PC-9 (cell line): Measurements from ENCODE around the gene HHEX. TPM values are rescaled to one million over a fixed set of nuclear protein-coding genes. Genes with fewer than 3 reads are reported as not detected.

Experiments used
- BruUV-seq: library from RNA; stranded (reverse); fragments of 400-500 nt; replicated peaks from 2 replicates; lab custom pipeline; 2021; lab: Mats Ljungman, UMichigan
- CTCF ChIA-PET: fragments of 300-600 bp; sonication (Branson Sonifier 250); formaldehyde crosslinking; loops from one replicate; lab custom pipeline; 2022; ENCODE audit warnings: antibody characterized with exemption; lab: Charles Lee
- POLR2A ChIA-PET: fragments of 300-600 bp; sonication (Branson Sonifier 250); formaldehyde crosslinking; loops from one replicate; lab custom pipeline; 2022; ENCODE audit warnings: antibody characterized with exemption; ENCODE audit not compliant: unreplicated experiment; lab: Charles Lee
- DNase-seq, 2 experiments: peaks; one replicate each; pipeline versions ENCODE4 v3.0.0 to v3.0.0-alpha.2; 2015 to 2022; ENCODE audit warnings: mixed read lengths in 1 of 2
- H2AFZ ChIP-seq: fragments of 200-600 bp; sonication (generic); 2 replicates; pipeline ENCODE4 v1.8.1; 2017; ENCODE audit warnings: antibody characterized with exemption
- H3F3A ChIP-seq: fragments of 200-600 bp; sonication (generic); 2 replicates; pipeline ENCODE4 v1.8.1; 2017; ENCODE audit warnings: antibody characterized with exemption, mild to moderate bottlenecking, low read depth; ENCODE audit not compliant: insufficient read depth
- H3K27ac ChIP-seq: fragments of 200-600 bp; sonication (generic); 2 replicates; pipeline ENCODE4 v1.6.1; 2016; ENCODE audit warnings: mixed run types
- H3K27me3 ChIP-seq: fragments of 200-600 bp; sonication (generic); 2 replicates; pipeline ENCODE4 v1.6.1; 2016; ENCODE audit warnings: low read depth, mixed run types; ENCODE audit not compliant: insufficient read depth
- H3K36me3 ChIP-seq: fragments of 200-600 bp; sonication (generic); 2 replicates; pipeline ENCODE4 v1.6.1; 2016; ENCODE audit warnings: low read depth, mixed run types
- H3K4me1 ChIP-seq: fragments of 200-600 bp; sonication (generic); replicated peaks from 2 replicates; pipeline ENCODE4 v1.6.1; 2016; ENCODE audit warnings: mixed run types; ENCODE audit not compliant: insufficient read depth
- H3K4me2 ChIP-seq: fragments of 200-600 bp; sonication (generic); 2 replicates; pipeline ENCODE4 v1.6.1; 2017; ENCODE audit warnings: mixed run types
- H3K4me3 ChIP-seq: fragments of 200-600 bp; sonication (generic); 2 replicates; pipeline ENCODE4 v1.6.1; 2016; ENCODE audit warnings: mixed run types
- H3K79me2 ChIP-seq: fragments of 200-600 bp; sonication (generic); 2 replicates; pipeline ENCODE4 v1.6.1; 2017; ENCODE audit warnings: low read depth, mixed run types
- H3K9me2 ChIP-seq: fragments of 200-600 bp; sonication (generic); 2 replicates; pipeline ENCODE4 v1.8.1; 2017; ENCODE audit warnings: mild to moderate bottlenecking; ENCODE audit not compliant: insufficient read depth
- H3K9me3 ChIP-seq: fragments of 200-600 bp; sonication (generic); 2 replicates; pipeline ENCODE4 v1.8.1; 2016; ENCODE audit warnings: low read depth; ENCODE audit not compliant: insufficient read depth
- H4K20me1 ChIP-seq: fragments of 200-600 bp; sonication (generic); 2 replicates; pipeline ENCODE4 v1.8.1; 2017; ENCODE audit not compliant: insufficient read depth
- CTCF ChIP-seq: fragments of 200-600 bp; sonication (generic); conservative IDR thresholded peaks from 2 replicates; pipeline ENCODE4 v1.6.1; 2017; ENCODE audit warnings: mixed run types, antibody characterized with exemption, mild to moderate bottlenecking, moderate library complexity
- EZH2 ChIP-seq: fragments of 200-600 bp; sonication (generic); IDR thresholded peaks from 2 replicates; pipeline ENCODE4 v1.8.0; 2017; ENCODE audit warnings: antibody characterized with exemption, low read depth
- intact Hi-C: fragments of 100-400 bp; cut with micrococcal nuclease; formaldehyde crosslinking; loops from one replicate; pipeline ENCODE4 v1.10.0; 2022; ENCODE audit not compliant: unreplicated experiment
- total RNA-seq: library from RNA; stranded (reverse); gene quantifications from 2 replicates; pipeline ENCODE4 v1.2.3, GENCODE V29; 2021

Gene HHEX
- total RNA-seq, 1 experiment from 2014 or later, result 7.8 TPM

- Histone ChIP-seq H4K20me1 (no peaks in the 10 kb centered on the region), H3K27me3 (no peaks in the 10 kb centered on the region), H3K27ac (no peak overlapping the region), H3K4me3 (no peak overlapping the region), H3K9me2 (no peaks in the 10 kb centered on the region), H3F3A (no peaks in the 10 kb centered on the region), H3K4me2 (no peak overlapping the region), H3K9me3 (no peaks in the 10 kb centered on the region), H3K79me2 (no peaks in the 10 kb centered on the region), H2AFZ (no peak overlapping the region), H3K36me3 (no peaks in the 10 kb centered on the region), H3K4me1 (no peaks in the 10 kb centered on the region)
- TF ChIP-seq CTCF (no peak), EZH2 (no peak)
- CTCF ChIA-PET, result no interaction called here
- intact Hi-C loops, result no loop called here
- BruUV-seq, result no TSS peak
- POLR2A ChIA-PET, result no interaction called here
- DNase-seq, result no peak
Measured at GRCh38 chr10:92742331-92743228, 52.8 kb downstream of the HHEX start.

Other genes starting within 250 kb of the HHEX start
- 26.5 and 41.2 TPM in 2 replicates for gene IDE, start 115.9 kb upstream of the HHEX start, total RNA-seq
- gene KIF11, start 96.8 kb upstream of the HHEX start, total RNA-seq, result 21.7 and 35.7 TPM in 2 replicates
- gene EXOC6, start 158.6 kb downstream of the HHEX start, total RNA-seq, result 9.3 and 12.5 TPM in 2 replicates